Keratinocyte (primary cell): ENCODE results near the gene S100A10. TPM values are rescaled to one million over a fixed set of nuclear protein-coding genes. Genes with fewer than 3 reads are reported as not detected.

Experiments used
- DNase-seq: peaks from one replicate; pipeline ENCODE4 v3.0.0-alpha.2; 2011; ENCODE audit warnings: low read depth, missing footprints, low spot score
- FAIRE-seq: peaks from 2 replicates; lab custom pipeline; 2011; peaks lifted over from hg19 to GRCh38; lab: Jason Lieb, UNC
- H2AFZ ChIP-seq: 2 replicates; pipeline ENCODE4 v1.6.0; 2012; ENCODE audit warnings: low read length, control low read depth, inconsistent platforms; ENCODE audit not compliant: control insufficient read depth
- H3K27ac ChIP-seq: 2 replicates; pipeline ENCODE4 v1.5.1; 2011; ENCODE audit warnings: low read length; ENCODE audit not compliant: control insufficient read depth, insufficient read depth
- H3K27me3 ChIP-seq: 3 replicates; pipeline ENCODE4 v1.6.0; 2011; ENCODE audit warnings: low read length; ENCODE audit not compliant: control insufficient read depth, insufficient read depth; ENCODE audit errors: extremely low read depth
- H3K36me3 ChIP-seq, 2 experiments: 2 replicates in 1 of 2; 3 replicates in 1 of 2; pipeline ENCODE4 v1.5.1; 2011; ENCODE audit warnings: low read length in 2 of 2, mild to moderate bottlenecking in 1 of 2; ENCODE audit not compliant: control insufficient read depth in 2 of 2, insufficient read depth in 2 of 2; ENCODE audit errors: extremely low read depth in 1 of 2
- H3K4me1 ChIP-seq: 3 replicates; pipeline ENCODE4 v1.5.1; 2011; ENCODE audit warnings: low read length; ENCODE audit not compliant: control insufficient read depth, insufficient read depth; ENCODE audit errors: extremely low read depth
- H3K4me2 ChIP-seq: 3 replicates; pipeline ENCODE4 v1.6.0; 2011; ENCODE audit warnings: low read depth, low read length; ENCODE audit not compliant: control insufficient read depth, insufficient read depth; ENCODE audit errors: extremely low read depth
- H3K4me3 ChIP-seq, 3 experiments: fragments of 200-600 bp in 1 of 3; sonication (generic) in 1 of 3; 2 replicates in 2 of 3; 3 replicates in 1 of 3; pipeline ENCODE4 v1.5.1; 2011 to 2016; ENCODE audit warnings: low read length in 3 of 3, mild to moderate bottlenecking in 3 of 3, control low read depth in 2 of 3, inconsistent platforms in 1 of 3, low read depth in 1 of 3, mixed read lengths in 1 of 3, mixed run types in 1 of 3, moderate library complexity in 1 of 3; ENCODE audit not compliant: control insufficient read depth in 2 of 3, insufficient read depth in 2 of 3; ENCODE audit errors: extremely low read depth in 1 of 3
- H3K79me2 ChIP-seq: 2 replicates; pipeline ENCODE4 v1.6.0; 2012; ENCODE audit warnings: low read length; ENCODE audit not compliant: control insufficient read depth, insufficient read depth
- H3K9ac ChIP-seq: 3 replicates; pipeline ENCODE4 v1.6.0; 2011; ENCODE audit warnings: low read length; ENCODE audit not compliant: control insufficient read depth, insufficient read depth; ENCODE audit errors: extremely low read depth
- H3K9me1 ChIP-seq: 3 replicates; pipeline ENCODE4 v1.6.0; 2011; ENCODE audit warnings: low read length; ENCODE audit not compliant: control insufficient read depth, insufficient read depth; ENCODE audit errors: extremely low read depth
- H3K9me3 ChIP-seq: 2 replicates; pipeline ENCODE4 v1.5.1; 2012; ENCODE audit warnings: low read depth, low read length; ENCODE audit not compliant: control insufficient read depth
- H4K20me1 ChIP-seq: 3 replicates; pipeline ENCODE4 v1.6.0; 2011; ENCODE audit warnings: low read length; ENCODE audit not compliant: control insufficient read depth, insufficient read depth; ENCODE audit errors: extremely low read depth
- CTCF ChIP-seq, 3 experiments: IDR thresholded peaks in 1 of 3; conservative IDR thresholded peaks in 1 of 3; optimal IDR thresholded peaks in 1 of 3; 2 replicates in 2 of 3; 3 replicates in 1 of 3; pipeline versions ENCODE3 to v1.5.1; 2011; ENCODE audit warnings: low read length in 3 of 3, mild to moderate bottlenecking in 3 of 3, moderate library complexity in 2 of 3, control low read depth in 1 of 3, inconsistent platforms in 1 of 3; ENCODE audit not compliant: insufficient read depth in 2 of 3; ENCODE audit errors: extremely low read depth in 1 of 3
- EZH2 ChIP-seq: IDR thresholded peaks from one replicate; pipeline ENCODE4 v1.6.1; 2012; ENCODE audit warnings: inconsistent platforms, mild to moderate bottlenecking, low read length, moderate library complexity
- dilution Hi-C: fragments of 300-500 bp; cut with MboI; formaldehyde crosslinking; loops from one replicate; pipeline ENCODE4 v1.7.0; 2020; ENCODE audit warnings: low sequenced_read_pairs; ENCODE audit not compliant: extremely low pct_ligation_motif_present
- polyA plus RNA-seq, 5 experiments: library from polyadenylated mRNA; depleted of rRNA in 3 of 5; stranded (reverse) in 3 of 5; stranded (forward) in 1 of 5; unstranded in 1 of 5; fragments of >200 nt; gene quantifications; 1 replicate in 1 of 5; 2 replicates in 3 of 5; 3 replicates in 1 of 5; pipeline versions ENCODE4 v1.2.1 to v1.2.3, GENCODE V29; 2011 to 2012; ENCODE audit warnings: missing spikeins in 2 of 5, low read depth in 1 of 5, low replicate concordance in 1 of 5

Gene S100A10
- polyA plus RNA-seq, 1 donor (not counting 4 experiments of a cell fraction or from before 2014, with no cell fraction given) = 1,061 TPM

DNA sequence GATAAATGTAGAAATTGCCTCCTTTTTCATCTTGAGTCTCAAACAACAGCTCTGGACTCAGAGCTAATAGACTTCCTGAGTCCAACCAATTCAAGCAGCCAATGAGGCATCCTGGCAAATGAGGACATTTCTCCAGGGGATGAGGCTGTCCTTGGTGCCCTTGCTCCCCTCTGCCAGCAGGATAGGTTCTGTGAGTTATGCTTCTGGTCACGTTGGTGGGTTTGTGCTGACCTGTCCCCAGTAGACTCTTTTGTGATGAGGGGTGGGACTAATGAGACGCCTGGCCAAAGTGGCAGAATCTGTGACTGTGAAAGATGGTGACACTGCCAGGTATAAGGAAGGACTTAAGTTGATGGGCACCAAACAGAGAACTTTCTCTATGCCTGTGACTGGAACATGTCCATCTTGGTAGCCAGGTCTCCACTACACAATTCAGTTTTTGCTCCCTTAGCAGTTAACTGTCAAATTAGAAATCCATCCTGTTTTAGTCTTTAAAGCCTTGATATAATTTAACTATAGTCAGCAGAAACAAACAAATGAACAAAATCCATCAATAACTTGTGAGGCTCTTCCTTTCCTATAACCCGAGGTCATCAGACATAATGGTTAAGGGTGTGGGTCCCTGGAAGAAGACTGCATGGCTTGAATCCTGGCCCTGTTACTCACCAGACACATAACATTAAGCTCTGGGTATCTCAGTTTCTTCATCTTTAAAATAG, 48.6 kb downstream of the S100A10 start:
- Histone ChIP-seq H3K36me3 (no peaks in the 10 kb centered on the region), H3K79me2 (no peaks in the 10 kb centered on the region), H3K27me3 (no peaks in the 10 kb centered on the region), H3K4me3 (no peak overlapping the region), H3K9ac (peak overlapping the region; percentile 86), H3K9me1 (no peaks in the 10 kb centered on the region), H3K9me3 (no peaks in the 10 kb centered on the region), H2AFZ (no peak overlapping the region), H4K20me1 (no peaks in the 10 kb centered on the region), H3K27ac (peak overlapping the region; percentile 100), H3K4me1 (peaks cover 45% of the 10 kb centered on the region), H3K4me2 (peak overlapping the region; percentile 98)
- FAIRE-seq (no peak), DNase-seq (no peak)
- TF ChIP-seq CTCF (optimal IDR thresholded peaks at IDR 0.05 in 1 of 3, IDR thresholded peaks at IDR 0.05 in 1 of 3, conservative IDR thresholded peaks at IDR 0.05 in 1 of 3; ENCODE audit: extremely low read depth in 1 of 3, insufficient read depth in 2 of 3, low read length in 3 of 3) (no peak), EZH2 (no peak)
- dilution Hi-C loops = no loop called here

DNA sequence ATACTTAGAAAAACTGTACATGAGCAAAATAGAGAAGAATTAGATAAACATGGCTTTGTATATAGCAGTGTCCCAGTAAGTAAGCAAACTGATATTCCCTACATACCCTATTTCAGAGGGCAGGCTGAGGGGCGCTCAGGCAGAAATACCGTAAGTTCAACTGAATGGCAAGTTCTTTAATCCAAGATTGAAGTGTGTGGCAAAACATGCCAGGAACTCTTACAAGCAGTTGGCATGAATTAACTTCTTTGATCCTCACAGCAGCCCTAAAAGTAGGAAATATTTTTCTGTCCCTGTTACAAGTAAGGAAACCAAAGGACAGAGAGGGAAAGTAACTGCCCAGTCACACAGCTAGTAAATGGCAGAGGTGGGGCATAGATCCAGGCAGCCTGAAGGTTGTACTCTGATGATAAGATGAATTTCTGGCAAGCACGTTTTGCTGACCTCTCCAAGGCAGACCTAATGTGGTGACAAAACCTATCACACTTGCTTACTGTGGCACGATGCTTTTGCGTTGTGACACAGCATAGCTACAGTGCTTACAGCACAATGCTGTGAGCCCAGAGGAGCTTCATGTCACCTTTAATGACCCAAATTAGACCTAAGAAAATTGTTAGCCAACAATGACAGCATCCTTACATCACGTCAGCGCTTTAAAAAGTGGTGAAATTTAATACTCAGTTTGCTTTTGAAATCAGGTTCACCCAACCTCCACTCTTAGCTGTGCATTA, 49.4 kb downstream of the S100A10 start:
- dilution Hi-C loops = no loop called here
- no peaks in the 10 kb centered on the region for H3K79me2 ChIP-seq
- no peaks in the 10 kb centered on the region for H3K9me3 ChIP-seq
- H3K4me1 ChIP-seq = peaks cover 45% of the 10 kb centered on the region
- DNase-seq (no peak), FAIRE-seq (no peak)
- H3K27ac ChIP-seq = peak overlapping the region; percentile 100
- no peak overlapping the region for H3K9ac ChIP-seq
- H3K4me3 ChIP-seq = no peak overlapping the region
- no peaks in the 10 kb centered on the region for H3K27me3 ChIP-seq
- H3K36me3 ChIP-seq = no peaks in the 10 kb centered on the region
- H4K20me1 ChIP-seq = no peaks in the 10 kb centered on the region
- no peak overlapping the region for H3K4me2 ChIP-seq
- no peak overlapping the region for H2AFZ ChIP-seq
- no peaks in the 10 kb centered on the region for H3K9me1 ChIP-seq
- no peak for TF ChIP-seq EZH2
- TF ChIP-seq CTCF (optimal IDR thresholded peaks at IDR 0.05 in 1 of 3, IDR thresholded peaks at IDR 0.05 in 1 of 3, conservative IDR thresholded peaks at IDR 0.05 in 1 of 3; ENCODE audit: extremely low read depth in 1 of 3, insufficient read depth in 2 of 3, low read length in 3 of 3) = no peak
